Activated CD8-positive, alpha-beta memory T cell treated with anti-CD3 and anti-CD28 coated beads, Interleukin-2, amount 10 ng/mL, durations not matched to agents 7 days and 5 days (primary cell): Measurements from ENCODE around the gene AMN1. TPM values are rescaled to one million over a fixed set of nuclear protein-coding genes. Genes with fewer than 3 reads are reported as not detected.
A peak's percentile ranks its signal among the peaks of the same experiment; 100 is the strongest.
"Not testable (repeated sequence)": the region's sequence is repeated elsewhere in the genome, so short reads cannot be mapped to it uniquely, and the experiment has no call there.

ENCODE experiments used
- ATAC-seq: fragments of 150-1000 bp; cut with Tn5 transposase; one replicate; pipeline ENCODE4 v1.10.0; 2021; ENCODE audit warnings: moderate library complexity
- CTCF ChIA-PET: fragments of 350-600 bp; sonication (Branson Sonifier 250); formaldehyde crosslinking; loops from one replicate; lab custom pipeline; 2021; ENCODE audit warnings: antibody characterized with exemption; lab: Charles Lee
- DNase-seq: peaks from one replicate; pipeline ENCODE4 v3.0.0-alpha.2; 2020
- H3K27ac Mint-ChIP-seq: one replicate; pipeline ENCODE4 v1.8.0; 2021; ENCODE audit warnings: mild to moderate bottlenecking, mixed read lengths
- H3K27me3 Mint-ChIP-seq: one replicate; pipeline ENCODE4 v1.8.0; 2021; ENCODE audit warnings: mixed read lengths
- H3K36me3 Mint-ChIP-seq: one replicate; pipeline ENCODE4 v1.8.0; 2021; ENCODE audit warnings: mild to moderate bottlenecking, mixed read lengths
- H3K4me1 Mint-ChIP-seq: one replicate; pipeline ENCODE4 v1.8.0; 2021; ENCODE audit warnings: mixed read lengths
- H3K4me3 Mint-ChIP-seq: one replicate; pipeline ENCODE4 v1.8.0; 2021; ENCODE audit warnings: mild to moderate bottlenecking, moderate library complexity, mixed read lengths
- H3K9me3 Mint-ChIP-seq: one replicate; pipeline ENCODE4 v1.8.0; 2022; ENCODE audit warnings: low read depth, mixed read lengths
- total RNA-seq, 2 experiments: library from RNA; stranded (reverse); gene quantifications; one replicate each; pipeline ENCODE4 v1.2.3, GENCODE V29; 2021

AMN1 gene
- 1 to 10 TPM; 3.1 to 3.9 TPM for total RNA-seq

- H3K4me3 Mint-ChIP-seq, result peak within 1 kb of the TSS; percentile 95
- peaks cover 45% of the 10 kb centered on the region for H3K4me1 Mint-ChIP-seq
- peaks cover 4% of the 10 kb centered on the region for H3K27me3 Mint-ChIP-seq
- H3K9me3 Mint-ChIP-seq, result peaks cover 4% of the 10 kb centered on the region
- CTCF ChIA-PET, result interaction anchor here (0.9 to 2.7 kb wide), 8 partner anchors 10 to 231 kb away, joined by 3 to 15 read pairs (median 4); partner anchors contain the start of genes ETFBKMT and RESF1
- peak; percentile 94 for ATAC-seq
- H3K27ac Mint-ChIP-seq, result peak within 1 kb of the TSS; percentile 99
- H3K36me3 Mint-ChIP-seq, result peaks cover 24% of the 10 kb centered on the region
- DNase-seq, result peak; percentile 100
Measured at GRCh38 chr12:31728917-31729640, at the start of gene AMN1. Gene AMN1 (minus strand): TSS chr12:31729021. CDS start chr12:31729008, 13 bp downstream.

GRCh38 chr12:31773867-31774266 is 45.0 kb upstream of the AMN1 start:
- ATAC-seq (no peak), DNase-seq (no peak)
- H3K27ac Mint-ChIP-seq, result no peak overlapping the region
- no peaks in the 10 kb centered on the region for H3K9me3 Mint-ChIP-seq
- no peaks in the 10 kb centered on the region for H3K4me1 Mint-ChIP-seq
- no peaks in the 10 kb centered on the region for H3K36me3 Mint-ChIP-seq
- H3K4me3 Mint-ChIP-seq, result no peak overlapping the region
- CTCF ChIA-PET, result interaction anchor here (1.0 kb wide), 1 partner anchor 11 kb away, joined by 3 read pairs; no protein-coding TSS in a partner anchor
- H3K27me3 Mint-ChIP-seq, result no peaks in the 10 kb centered on the region

GRCh38 chr12:31773223-31773750 is 44.5 kb upstream of the AMN1 start:
- CTCF ChIA-PET, result interaction anchor here (1.0 kb wide), 1 partner anchor 10 kb away, joined by 3 read pairs; no protein-coding TSS in a partner anchor
- no peak overlapping the region for H3K27ac Mint-ChIP-seq
- H3K27me3 Mint-ChIP-seq, result no peaks in the 10 kb centered on the region
- H3K9me3 Mint-ChIP-seq, result no peaks in the 10 kb centered on the region
- no peaks in the 10 kb centered on the region for H3K36me3 Mint-ChIP-seq
- DNase-seq, result no peak
- no peak overlapping the region for H3K4me3 Mint-ChIP-seq
- ATAC-seq, result no peak
- H3K4me1 Mint-ChIP-seq, result no peaks in the 10 kb centered on the region

GRCh38 chr12:31772685-31773222 is 43.9 kb upstream of the AMN1 start:
- Mint-ChIP-seq H3K27me3 (no peaks in the 10 kb centered on the region), H3K4me3 (no peak overlapping the region), H3K36me3 (no peaks in the 10 kb centered on the region), H3K27ac (no peak overlapping the region), H3K4me1 (no peaks in the 10 kb centered on the region), H3K9me3 (no peaks in the 10 kb centered on the region)
- CTCF ChIA-PET, result interaction anchor here (1.0 kb wide), 1 partner anchor 10 kb away, joined by 3 read pairs; no protein-coding TSS in a partner anchor
- DNase-seq (no peak), ATAC-seq (no peak)

DNA sequence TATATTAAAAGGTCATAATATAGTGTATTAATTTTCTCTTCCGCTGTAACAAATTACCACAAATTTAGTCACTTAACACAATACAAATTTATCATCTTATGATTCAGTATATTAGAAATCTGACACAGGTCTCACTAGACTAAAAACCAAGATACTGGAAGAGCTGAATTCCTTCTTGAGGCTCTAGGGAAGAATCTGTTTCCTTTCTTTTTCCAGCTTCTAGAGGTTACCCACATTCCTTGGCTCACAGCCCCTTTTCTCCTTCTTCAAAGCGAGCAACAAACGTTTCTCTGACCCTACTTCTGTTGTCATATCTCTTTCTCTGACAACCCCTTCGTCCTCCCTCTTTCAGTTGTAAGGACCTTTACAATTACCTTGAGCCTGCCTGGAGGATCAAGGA is 43.4 kb upstream of the AMN1 start:
- H3K27ac Mint-ChIP-seq, result no peak overlapping the region
- no peaks in the 10 kb centered on the region for H3K27me3 Mint-ChIP-seq
- H3K36me3 Mint-ChIP-seq, result no peaks in the 10 kb centered on the region
- CTCF ChIA-PET, result no interaction called here
- DNase-seq (no peak), ATAC-seq (no peak)
- no peaks in the 10 kb centered on the region for H3K4me1 Mint-ChIP-seq
- no peaks in the 10 kb centered on the region for H3K9me3 Mint-ChIP-seq
- no peak overlapping the region for H3K4me3 Mint-ChIP-seq

- ATAC-seq, result no peak
- CTCF ChIA-PET, result no interaction called here
- no peak overlapping the region for H3K27ac Mint-ChIP-seq
Measured at GRCh38 chr12:31768046-31768445, 39.2 kb upstream of the AMN1 start.

GRCh38 chr12:31765931-31766330 is 37.1 kb upstream of the AMN1 start:
- H3K9me3 Mint-ChIP-seq, result peaks cover 2% of the 10 kb centered on the region
- H3K27me3 Mint-ChIP-seq, result no peaks in the 10 kb centered on the region
- CTCF ChIA-PET, result interaction anchor here (1.1 kb wide), 1 partner anchor 18 kb away, joined by 3 read pairs; no protein-coding TSS in a partner anchor
- H3K4me1 Mint-ChIP-seq, result peaks cover 12% of the 10 kb centered on the region
- H3K4me3 Mint-ChIP-seq, result no peak overlapping the region
- H3K27ac Mint-ChIP-seq, result no peak overlapping the region
- H3K36me3 Mint-ChIP-seq, result peaks cover 10% of the 10 kb centered on the region
- ATAC-seq (no peak), DNase-seq (no peak)

More at GRCh38 chr12:31768046-31768445, 39.2 kb upstream of the AMN1 start:
- no peak for DNase-seq
- H3K9me3 Mint-ChIP-seq, result peaks cover 2% of the 10 kb centered on the region
- H3K4me1 Mint-ChIP-seq, result peaks cover 9% of the 10 kb centered on the region
- peaks cover 10% of the 10 kb centered on the region for H3K36me3 Mint-ChIP-seq
- H3K4me3 Mint-ChIP-seq, result no peak overlapping the region
- H3K27me3 Mint-ChIP-seq, result no peaks in the 10 kb centered on the region

- DNase-seq (no peak), ATAC-seq (no peak)
- Mint-ChIP-seq H3K27ac (no peak overlapping the region), H3K4me3 (no peak overlapping the region), H3K9me3 (peaks cover 2% of the 10 kb centered on the region), H3K4me1 (peaks cover 15% of the 10 kb centered on the region), H3K36me3 (peaks cover 7% of the 10 kb centered on the region), H3K27me3 (no peaks in the 10 kb centered on the region)
- CTCF ChIA-PET, result interaction anchor here (1.3 kb wide), 1 partner anchor 39 kb away, joined by 3 read pairs; no protein-coding TSS in a partner anchor
Measured at GRCh38 chr12:31759632-31760459, 31.0 kb upstream of the AMN1 start.

- H3K4me3 Mint-ChIP-seq, H3K27me3 Mint-ChIP-seq, CTCF ChIA-PET, DNase-seq, H3K27ac Mint-ChIP-seq, H3K36me3 Mint-ChIP-seq, H3K9me3 Mint-ChIP-seq, ATAC-seq: not testable (repeated sequence)
- H3K4me1 Mint-ChIP-seq, result peaks cover 11% of the 10 kb centered on the region
Measured at GRCh38 chr12:31758297-31758696, 29.5 kb upstream of the AMN1 start.

DNA sequence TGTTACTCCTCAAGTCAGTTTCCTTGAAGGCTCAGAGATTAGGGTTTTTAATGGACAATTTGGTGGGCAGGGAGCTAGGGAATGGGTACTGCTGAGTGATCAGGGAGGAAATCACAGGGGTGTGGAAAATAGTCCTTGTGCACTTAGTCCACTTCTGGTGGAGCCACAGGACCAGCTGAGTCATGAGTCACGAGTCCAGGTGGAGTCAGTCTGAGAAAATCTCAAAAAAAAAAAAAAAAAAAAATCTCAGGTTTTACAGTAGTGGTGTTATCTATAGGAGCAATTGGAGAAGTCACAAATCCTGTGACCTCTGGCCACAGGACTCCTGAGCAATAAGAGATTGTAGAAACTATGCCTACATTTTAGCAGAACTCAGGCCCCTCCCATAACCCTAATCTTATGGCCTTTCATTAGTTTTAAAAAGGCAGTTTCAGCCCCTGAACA is 28.2 kb upstream of the AMN1 start:
- no peaks in the 10 kb centered on the region for H3K36me3 Mint-ChIP-seq
- no peak for ATAC-seq
- H3K4me1 Mint-ChIP-seq, result peaks cover 10% of the 10 kb centered on the region
- no peaks in the 10 kb centered on the region for H3K9me3 Mint-ChIP-seq
- DNase-seq, result no peak
- no peak overlapping the region for H3K4me3 Mint-ChIP-seq
- CTCF ChIA-PET, result no interaction called here
- H3K27ac Mint-ChIP-seq, result no peak overlapping the region
- H3K27me3 Mint-ChIP-seq, result peaks cover 5% of the 10 kb centered on the region

DNA sequence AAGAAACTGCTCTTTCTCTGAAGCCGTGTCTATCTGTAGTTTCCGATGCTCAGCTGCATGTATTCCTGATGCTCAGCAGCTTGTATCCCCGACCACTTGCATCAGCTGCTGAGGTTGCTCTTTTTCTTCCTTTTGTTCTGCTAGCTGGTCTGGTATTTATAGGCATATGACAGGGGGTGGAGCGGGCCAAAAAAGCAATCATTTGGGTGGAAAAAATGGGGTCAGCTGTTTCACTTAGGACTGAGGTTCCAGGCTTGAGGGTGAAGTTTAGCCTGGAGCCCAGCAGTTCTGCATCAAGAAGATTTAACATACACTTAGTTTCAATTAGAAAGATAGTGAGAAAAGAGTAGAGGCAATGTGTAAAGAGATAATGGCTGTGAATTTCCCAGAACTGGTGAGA is 23.6 kb upstream of the AMN1 start:
- H3K27ac Mint-ChIP-seq, result no peak overlapping the region
- DNase-seq, result no peak
- peaks cover 9% of the 10 kb centered on the region for H3K27me3 Mint-ChIP-seq
- H3K36me3 Mint-ChIP-seq, result peaks cover 20% of the 10 kb centered on the region
- CTCF ChIA-PET, result no interaction called here
- peaks cover 2% of the 10 kb centered on the region for H3K9me3 Mint-ChIP-seq
- H3K4me3 Mint-ChIP-seq, result no peak overlapping the region
- H3K4me1 Mint-ChIP-seq, result peaks cover 31% of the 10 kb centered on the region
- ATAC-seq, result no peak

GRCh38 chr12:31751085-31751484 is 22.3 kb upstream of the AMN1 start:
- peaks cover 2% of the 10 kb centered on the region for H3K9me3 Mint-ChIP-seq
- H3K27ac Mint-ChIP-seq, result no peak overlapping the region
- H3K4me3 Mint-ChIP-seq, result no peak overlapping the region
- peaks cover 40% of the 10 kb centered on the region for H3K4me1 Mint-ChIP-seq
- no peak for DNase-seq
- H3K36me3 Mint-ChIP-seq, result peaks cover 20% of the 10 kb centered on the region
- ATAC-seq, result no peak
- H3K27me3 Mint-ChIP-seq, result peaks cover 9% of the 10 kb centered on the region
- CTCF ChIA-PET, result no interaction called here

DNA sequence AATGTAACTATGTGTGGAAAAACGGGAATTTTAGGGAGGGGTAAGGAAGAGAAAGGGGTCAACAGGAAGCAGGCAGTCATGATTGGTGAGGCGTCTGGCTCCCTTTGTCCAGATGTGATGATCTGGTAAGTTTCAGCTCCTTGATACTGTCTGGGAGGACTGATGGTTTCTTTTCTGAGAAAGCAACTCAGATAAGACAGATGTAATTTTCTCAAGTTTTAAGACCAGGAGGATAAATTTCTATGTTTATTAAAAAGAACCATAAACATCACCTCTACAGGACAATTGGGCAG is 21.9 kb upstream of the AMN1 start:
- Mint-ChIP-seq H3K36me3 (peaks cover 20% of the 10 kb centered on the region), H3K4me3 (no peak overlapping the region), H3K27me3 (peaks cover 11% of the 10 kb centered on the region), H3K4me1 (peaks cover 43% of the 10 kb centered on the region), H3K27ac (no peak overlapping the region), H3K9me3 (peaks cover 2% of the 10 kb centered on the region)
- CTCF ChIA-PET, result no interaction called here
- ATAC-seq (no peak), DNase-seq (no peak)
